HG03108 (cell line): ENCODE measurements around the gene MACROD2.

Experiments used
- ATAC-seq: cut with Tn5 transposase; IDR thresholded peaks from one replicate; pipeline ENCODE4 v1.9.1; 2021; ENCODE audit warnings: moderate library complexity; ENCODE audit not compliant: unreplicated experiment

MACROD2 gene

GRCh38 chr20:15716256-15716655 is 1720.9 kb downstream of the MACROD2 start:
- ATAC-seq = no peak

DNA sequence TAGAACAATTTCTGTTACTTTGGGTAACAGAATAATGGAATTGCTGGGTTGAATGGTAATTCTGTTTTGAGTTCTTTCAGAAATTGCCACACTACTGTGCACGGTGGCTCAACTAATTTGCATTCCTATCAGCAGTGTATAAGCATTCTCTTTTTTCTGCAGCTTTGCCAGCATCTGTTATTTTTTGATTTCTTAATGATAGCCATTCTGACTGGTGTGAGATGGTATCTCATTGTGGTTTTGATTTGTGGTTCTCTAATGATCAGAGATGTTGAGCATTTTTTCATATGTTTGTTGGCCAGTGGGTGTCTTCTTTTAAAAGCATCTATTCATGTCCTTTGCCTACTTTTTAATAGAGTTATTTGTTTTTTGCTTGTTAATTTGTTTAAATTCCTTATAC is 1731.1 kb downstream of the MACROD2 start:
- ATAC-seq = no peak

DNA sequence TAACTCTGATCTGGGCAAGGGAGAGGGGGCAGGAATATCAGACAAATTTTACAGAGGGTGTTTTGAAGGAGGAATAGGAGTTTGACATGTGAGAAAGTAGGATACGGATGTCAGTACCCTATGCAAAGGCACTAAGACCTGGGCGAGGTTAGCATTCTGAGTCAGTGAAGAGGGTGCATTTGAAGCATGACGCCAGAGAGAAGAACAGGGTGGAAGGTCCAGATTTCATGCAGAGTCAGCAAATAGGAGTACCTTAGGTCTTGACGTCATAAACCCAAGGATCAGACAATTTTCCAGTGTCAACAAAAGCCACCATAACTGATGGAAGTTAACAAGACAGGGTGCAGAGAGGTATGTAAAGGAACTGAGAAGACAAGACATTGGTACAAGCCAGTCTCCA is 1738.7 kb downstream of the MACROD2 start:
- no peak for ATAC-seq

GRCh38 chr20:15739035-15739434 is 1743.7 kb downstream of the MACROD2 start:
- ATAC-seq = no peak

DNA sequence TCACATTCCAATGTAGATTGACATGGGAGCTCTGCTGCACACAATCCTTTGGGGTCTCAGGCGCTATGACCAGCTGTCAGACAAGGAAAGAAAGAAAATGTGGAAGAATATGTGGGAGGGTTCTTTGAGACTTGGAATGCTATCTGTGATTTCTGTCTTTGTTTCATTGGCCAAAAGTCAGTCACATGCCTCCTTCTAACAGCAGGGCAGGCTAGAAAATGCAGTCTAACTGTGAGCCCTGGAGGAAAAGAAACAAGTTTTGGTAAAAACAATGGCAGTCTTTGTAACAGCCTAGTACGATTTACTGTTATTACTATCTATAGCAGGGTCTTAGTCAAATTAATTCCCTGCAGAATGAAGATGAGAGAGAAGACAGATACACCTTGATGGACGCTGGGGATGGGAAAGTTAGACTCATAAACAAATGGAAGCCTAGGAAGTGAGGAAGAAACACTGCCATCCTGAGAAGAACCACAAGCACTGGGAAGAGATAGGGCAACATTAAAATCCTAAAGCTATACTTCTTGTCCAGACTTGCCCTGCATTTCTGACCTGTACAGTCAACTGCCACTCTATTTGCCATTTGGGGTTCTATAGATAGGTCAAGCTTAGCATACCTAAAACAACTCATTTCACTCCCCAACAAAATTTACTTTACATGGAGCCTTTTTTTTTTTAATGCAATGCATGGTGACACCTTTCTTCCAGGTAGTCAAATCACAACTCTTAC is 1744.9 kb downstream of the MACROD2 start:
- no peak for ATAC-seq

DNA sequence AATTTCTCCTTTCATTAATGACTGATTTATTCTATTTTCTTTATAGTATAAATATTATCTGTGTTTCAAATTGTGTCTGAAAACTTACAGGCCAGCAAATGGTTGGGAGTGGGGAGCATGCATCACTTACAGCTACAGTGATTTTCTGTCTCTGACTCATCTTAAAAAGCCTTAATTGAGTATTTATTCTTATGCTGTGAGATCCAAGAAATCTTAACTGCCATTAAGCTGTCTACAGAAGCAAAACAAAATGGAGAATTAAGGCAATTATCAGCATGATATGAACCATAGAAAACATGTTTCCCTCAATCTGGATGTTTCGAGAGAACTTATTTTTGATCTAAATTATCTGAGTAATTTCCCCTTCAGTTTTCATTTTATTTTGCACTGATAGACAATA is 1746.8 kb downstream of the MACROD2 start:
- ATAC-seq = no peak

GRCh38 chr20:15742627-15743026 is 1747.3 kb downstream of the MACROD2 start:
- no peak for ATAC-seq

DNA sequence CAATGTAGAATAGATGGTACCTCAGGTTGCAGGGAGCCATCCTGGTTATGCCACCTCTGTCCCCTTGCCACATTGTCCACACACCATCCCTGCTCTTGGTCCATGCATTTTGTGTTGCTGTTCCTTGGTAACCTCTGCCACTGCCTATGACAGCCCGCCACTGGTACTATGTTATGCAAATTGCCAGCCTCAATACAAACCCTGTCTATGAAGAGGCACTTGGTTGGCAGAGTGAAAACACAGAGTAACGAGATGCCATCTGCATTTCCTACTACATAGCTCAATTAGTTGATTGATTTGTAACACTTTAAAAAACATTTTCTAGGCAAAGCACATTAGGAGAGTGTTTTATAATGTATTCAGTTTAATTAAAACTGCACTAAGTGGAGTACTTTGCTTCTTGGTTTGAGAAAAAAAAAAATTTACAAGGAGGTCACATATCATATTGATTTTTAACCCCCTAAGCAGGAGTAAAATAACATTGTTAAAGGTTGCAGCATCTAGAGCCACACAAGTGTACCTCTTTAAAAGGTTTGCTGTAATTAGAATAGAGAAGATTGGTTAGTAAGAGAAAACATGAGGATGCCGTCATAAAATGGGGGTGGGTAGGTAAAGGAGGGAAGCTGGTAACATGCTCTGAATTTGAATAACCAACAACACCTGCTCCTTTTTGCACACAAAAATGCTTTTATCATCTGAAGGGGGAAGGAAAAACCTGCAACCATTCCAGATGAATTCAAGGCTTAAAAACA is 1760.9 kb downstream of the MACROD2 start:
- ATAC-seq = no peak

- no peak for ATAC-seq
These were observed 1761.4 kb downstream of the MACROD2 start for GRCh38 chr20:15756754-15757115.

GRCh38 chr20:15759594-15759993 is 1764.3 kb downstream of the MACROD2 start:
- ATAC-seq = no peak

- no peak for ATAC-seq
These were observed 1764.8 kb downstream of the MACROD2 start for GRCh38 chr20:15760001-15760621.

- ATAC-seq = no peak
These were observed 1768.0 kb downstream of the MACROD2 start for GRCh38 chr20:15763366-15763765.

DNA sequence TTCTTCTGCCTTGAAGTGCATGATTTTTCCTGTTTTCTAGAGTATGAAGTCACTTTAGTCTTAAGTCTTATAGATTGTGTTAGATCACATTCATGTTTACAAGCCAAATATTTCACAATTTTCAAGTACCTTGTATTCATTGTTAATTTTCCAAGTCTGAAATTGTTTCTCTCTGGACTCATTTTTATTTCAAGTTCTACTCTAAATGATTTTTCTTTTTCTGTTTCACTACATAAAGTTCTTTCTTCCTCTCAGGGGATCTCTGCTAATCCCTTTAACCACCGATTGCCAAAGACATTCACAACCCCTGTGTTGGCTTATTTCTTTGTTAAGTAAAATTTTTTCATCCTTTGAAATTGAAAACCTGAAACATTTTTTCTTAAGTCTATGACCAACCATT is 1772.3 kb downstream of the MACROD2 start:
- no peak for ATAC-seq

- ATAC-seq = no peak
These were observed 1772.9 kb downstream of the MACROD2 start for GRCh38 chr20:15767999-15768741.

- ATAC-seq = no peak
These were observed 1777.5 kb downstream of the MACROD2 start for GRCh38 chr20:15772826-15773225.

DNA sequence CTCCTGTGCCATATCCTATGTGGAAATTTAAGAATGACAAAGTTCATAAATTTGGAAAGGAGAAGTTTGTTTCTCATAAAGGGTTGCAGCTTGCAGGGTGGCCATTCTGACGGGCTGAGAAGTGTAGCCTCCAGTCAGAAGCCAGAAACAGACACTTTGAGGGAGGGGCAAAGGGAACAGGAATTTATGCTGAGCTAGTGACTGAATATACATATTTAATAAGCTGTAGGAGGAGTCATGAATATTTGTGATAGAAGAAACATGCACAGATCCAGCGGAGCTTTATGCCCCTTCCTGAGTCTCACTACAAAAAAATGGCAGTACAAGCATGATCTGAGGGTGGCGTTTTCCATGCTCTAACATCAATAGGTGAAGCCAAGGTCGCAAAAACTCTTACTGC is 1779.6 kb downstream of the MACROD2 start:
- no peak for ATAC-seq

GRCh38 chr20:15776770-15777466 is 1781.6 kb downstream of the MACROD2 start:
- no peak for ATAC-seq

DNA sequence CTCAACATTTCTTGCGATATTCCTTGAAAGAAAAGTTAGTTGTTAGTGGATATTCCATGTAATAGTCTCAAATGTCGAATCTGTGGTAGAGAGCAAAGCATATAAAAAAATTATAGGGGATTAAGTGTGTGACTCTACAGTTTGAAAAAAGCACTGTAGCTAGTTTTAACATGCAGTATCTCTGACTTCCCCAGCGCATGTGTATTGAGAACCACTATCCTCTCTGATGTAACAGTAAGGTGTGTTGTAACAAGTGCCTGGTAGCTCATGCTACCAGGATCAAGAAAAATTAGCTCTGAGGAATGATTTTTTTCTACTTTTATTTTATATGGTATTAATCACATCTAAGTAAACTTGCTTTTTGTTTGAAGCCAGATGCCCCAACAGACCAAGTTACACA is 1788.7 kb downstream of the MACROD2 start:
- ATAC-seq = no peak

- no peak for ATAC-seq
These were observed 1793.8 kb downstream of the MACROD2 start for GRCh38 chr20:15789079-15789478.

DNA sequence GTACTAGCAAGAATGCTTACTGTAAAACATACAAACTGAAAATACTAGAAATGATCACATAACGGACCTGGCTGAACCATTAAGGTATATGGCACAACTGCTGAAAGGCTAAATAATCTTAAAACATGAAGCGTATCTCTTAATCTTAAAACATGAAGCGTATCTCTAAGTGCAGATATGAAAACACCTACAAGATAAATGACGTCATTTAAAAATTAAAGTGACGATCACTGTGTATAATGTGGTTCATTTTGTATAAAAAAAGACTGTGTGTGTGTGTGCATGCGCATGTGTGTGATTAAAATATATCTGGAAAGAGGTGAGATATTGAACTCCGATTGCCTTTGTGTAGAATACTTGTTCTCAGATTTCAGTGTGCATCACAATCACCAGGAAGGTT is 1797.5 kb downstream of the MACROD2 start:
- no peak for ATAC-seq

DNA sequence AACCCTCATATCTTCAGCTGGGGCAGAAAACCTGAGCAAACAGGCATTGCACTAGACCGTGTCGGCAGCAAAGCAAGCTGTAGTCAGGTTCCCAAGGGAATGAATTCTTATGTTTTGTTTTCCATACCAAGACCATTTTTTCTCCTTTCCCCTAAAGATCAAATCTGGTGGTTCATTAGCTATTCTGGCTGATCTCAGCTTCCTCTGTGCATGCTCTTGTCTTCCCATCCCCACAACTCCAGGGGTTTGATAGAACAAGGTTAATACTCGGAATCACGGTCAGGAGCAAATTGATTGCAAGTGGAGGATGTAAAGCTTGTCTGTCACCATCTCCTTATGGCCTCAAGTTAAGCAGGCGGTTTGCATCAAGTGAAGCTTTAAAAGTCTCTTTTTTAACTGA is 1799.1 kb downstream of the MACROD2 start:
- no peak for ATAC-seq
